ENCODE measurements around the gene HNRNPUL1.

- TF ChIP-seq CTCF (IDR thresholded peaks at IDR 0.05) (no peak), POLR2A (IDR thresholded peaks at IDR 0.05; ENCODE audit: low read depth) (no peak), EP300 (IDR thresholded peaks at IDR 0.05) (no peak)
Observed at GRCh38 chr19:41253660-41254059, 10.5 kb upstream of the HNRNPUL1 start.
